ENCODE measurements around the gene HECTD4.

The HECTD4 gene

DNA sequence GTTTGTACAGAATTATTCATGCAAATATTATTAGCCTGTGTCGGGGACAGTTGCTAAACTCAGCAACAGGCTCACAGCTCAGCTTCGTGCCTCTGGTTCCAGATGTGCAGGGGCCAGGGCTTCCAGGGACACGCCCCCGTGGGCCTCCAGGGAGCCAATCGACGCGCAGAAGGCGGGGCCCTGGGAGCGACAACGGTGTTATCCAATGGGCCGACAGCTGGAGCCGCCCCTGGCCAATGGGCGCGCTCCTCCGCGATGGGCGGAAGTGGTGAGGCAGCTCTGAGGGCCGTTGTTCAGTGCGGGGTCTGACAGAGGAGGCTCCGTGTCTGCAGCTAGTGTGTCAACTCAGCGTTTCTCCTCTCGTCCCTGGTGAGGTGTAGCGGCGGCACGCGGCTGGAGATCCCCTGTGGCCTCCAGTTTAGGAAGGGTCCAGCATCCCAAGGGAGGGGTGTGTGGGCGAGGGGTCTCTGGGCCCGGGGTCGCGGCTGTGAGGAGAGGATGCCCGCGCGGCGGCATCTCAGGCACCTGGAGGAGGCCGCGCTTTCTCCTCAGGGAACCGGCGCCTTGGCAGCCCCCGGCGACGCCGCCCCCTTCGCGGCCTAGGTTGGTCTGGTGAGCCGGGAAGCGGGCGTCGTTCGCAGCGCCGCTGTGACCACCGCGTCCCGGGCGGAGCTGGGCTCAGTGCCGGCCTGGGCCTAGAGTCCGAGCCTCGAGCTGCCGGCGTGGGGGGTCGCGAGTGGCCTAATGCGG, 256.8 kb downstream of the HECTD4 start, which contains the start of gene TRAFD1:
Gene TRAFD1 (plus strand): TSS at position 311 of the 750 bp plus-strand sequence. CDS start 4,963 bp downstream, outside the sequence.
- TF ChIP-seq, protein P1, sequence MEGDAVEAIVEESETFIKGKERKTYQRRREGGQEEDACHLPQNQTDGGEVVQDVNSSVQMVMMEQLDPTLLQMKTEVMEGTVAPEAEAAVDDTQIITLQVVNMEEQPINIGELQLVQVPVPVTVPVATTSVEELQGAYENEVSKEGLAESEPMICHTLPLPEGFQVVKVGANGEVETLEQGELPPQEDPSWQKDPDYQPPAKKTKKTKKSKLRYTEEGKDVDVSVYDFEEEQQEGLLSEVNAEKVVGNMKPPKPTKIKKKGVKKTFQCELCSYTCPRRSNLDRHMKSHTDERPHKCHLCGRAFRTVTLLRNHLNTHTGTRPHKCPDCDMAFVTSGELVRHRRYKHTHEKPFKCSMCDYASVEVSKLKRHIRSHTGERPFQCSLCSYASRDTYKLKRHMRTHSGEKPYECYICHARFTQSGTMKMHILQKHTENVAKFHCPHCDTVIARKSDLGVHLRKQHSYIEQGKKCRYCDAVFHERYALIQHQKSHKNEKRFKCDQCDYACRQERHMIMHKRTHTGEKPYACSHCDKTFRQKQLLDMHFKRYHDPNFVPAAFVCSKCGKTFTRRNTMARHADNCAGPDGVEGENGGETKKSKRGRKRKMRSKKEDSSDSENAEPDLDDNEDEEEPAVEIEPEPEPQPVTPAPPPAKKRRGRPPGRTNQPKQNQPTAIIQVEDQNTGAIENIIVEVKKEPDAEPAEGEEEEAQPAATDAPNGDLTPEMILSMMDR (conservative IDR thresholded peaks at IDR 0.05; ENCODE audit: low read depth, low read length) = no peak
- peak; percentile 98 for DNase-seq (ENCODE audit: low read depth)
- H3K4me3 ChIP-seq (ENCODE audit: low read depth, low read length) = peak within 1 kb of the TSS; percentile 98

DNA sequence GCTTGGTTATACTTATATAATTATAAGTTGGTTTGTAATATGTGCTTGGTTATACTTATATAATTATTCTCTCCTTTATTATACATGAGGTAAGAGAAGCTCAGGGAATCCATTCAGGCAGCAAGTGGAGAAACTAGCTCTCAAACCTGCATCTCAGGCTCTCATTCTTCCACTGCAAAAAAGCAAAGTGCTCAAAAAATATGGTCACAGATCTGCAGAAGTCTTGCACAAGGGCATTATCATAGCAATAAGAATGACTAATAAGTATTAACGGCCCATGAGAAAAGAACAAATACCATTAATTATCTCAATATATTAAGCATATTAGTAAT, 257.3 kb downstream of the HECTD4 start:
- TF ChIP-seq, protein P1 (conservative IDR thresholded peaks at IDR 0.05; ENCODE audit: low read depth, low read length) = no peak
- peak overlapping the region; percentile 98 for H3K4me3 ChIP-seq (ENCODE audit: low read depth, low read length)
- no peak for DNase-seq (ENCODE audit: low read depth)

DNA sequence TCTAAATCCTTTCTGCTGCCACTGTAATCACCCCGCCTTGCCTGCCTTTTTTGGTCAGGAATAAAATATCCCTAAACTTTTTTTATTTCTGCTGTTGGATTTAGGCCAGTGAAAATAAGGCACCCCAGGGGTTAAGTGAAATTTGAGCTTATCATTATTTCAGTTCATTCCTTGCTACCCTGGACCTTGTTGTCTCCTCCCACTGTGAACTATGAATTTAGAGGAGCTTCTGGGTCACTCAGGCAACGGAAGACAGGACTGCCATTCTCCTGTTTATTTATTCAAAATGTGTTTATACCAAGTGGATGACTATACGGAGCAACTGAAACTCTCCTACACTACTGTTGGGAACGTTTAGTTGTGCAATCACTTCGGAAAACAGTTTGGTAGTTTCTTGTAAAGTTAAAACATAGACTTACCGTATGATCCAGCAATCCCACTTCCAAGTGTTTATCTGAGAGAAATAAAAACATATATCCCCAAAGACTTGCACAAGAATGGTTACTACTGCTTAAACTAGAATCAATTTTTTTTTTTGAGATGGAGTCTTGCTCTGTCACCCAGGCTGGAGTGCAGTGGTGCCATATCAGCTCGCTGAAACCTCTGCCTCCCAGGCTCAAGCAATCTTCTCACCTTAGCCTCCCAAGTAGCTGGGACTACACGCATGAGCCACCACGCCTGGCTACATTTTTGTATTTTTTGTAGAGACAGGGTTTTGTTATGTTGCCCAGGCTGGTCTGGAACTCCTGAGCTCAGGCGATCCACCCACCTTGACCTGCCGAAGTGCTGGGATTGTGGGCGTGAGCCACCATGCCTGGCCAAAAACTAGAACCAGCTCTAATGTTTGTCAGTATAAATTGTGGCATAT, 259.2 kb downstream of the HECTD4 start:
- TF ChIP-seq, protein P1 (conservative IDR thresholded peaks at IDR 0.05; ENCODE audit: low read depth, low read length) = no peak
- DNase-seq (ENCODE audit: low read depth) = peak; percentile 91
- H3K4me3 ChIP-seq (ENCODE audit: low read depth, low read length) = no peak overlapping the region

DNA sequence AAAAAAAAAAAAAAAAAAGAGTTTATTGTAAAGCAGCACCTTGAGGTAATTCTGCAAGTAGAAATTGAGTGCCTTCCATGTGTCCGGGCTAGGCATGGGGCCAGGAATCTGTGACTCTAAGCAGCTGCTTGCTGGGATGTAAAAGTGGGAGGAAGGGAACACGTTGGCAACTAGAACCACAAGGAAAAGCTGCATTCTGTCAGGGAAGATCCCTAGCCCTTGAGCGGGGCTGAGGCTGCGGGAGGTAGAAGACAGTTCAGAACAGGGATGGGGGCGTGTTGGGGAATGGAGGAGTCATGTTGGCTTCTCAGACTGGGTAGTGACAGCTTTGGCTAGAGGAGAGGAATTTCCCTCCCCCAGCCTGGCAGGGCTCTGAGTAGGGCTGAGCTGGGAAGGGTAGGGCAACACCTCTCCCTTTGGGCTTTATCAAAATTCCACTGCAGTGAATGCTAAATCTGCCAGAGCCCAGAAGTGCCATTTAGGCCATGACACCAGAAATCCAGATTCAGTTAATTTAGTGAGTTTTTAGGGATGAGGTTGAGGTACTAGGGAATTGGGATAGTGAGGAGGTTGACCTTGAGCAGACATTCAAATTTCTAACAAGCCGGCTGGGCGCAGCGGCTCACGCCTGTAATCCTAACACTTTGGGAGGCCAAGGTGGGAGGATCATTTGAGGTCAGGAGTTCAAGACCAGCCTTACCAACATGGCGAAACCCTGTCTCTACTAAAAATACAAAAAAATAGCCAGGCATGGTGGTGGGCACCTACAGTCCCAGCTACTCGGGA, 260.3 kb downstream of the HECTD4 start:
- peak; percentile 77 for DNase-seq (ENCODE audit: low read depth)
- TF ChIP-seq, protein P1 (conservative IDR thresholded peaks at IDR 0.05; ENCODE audit: low read depth, low read length) = no peak
- H3K4me3 ChIP-seq (ENCODE audit: low read depth, low read length) = no peak overlapping the region

DNA sequence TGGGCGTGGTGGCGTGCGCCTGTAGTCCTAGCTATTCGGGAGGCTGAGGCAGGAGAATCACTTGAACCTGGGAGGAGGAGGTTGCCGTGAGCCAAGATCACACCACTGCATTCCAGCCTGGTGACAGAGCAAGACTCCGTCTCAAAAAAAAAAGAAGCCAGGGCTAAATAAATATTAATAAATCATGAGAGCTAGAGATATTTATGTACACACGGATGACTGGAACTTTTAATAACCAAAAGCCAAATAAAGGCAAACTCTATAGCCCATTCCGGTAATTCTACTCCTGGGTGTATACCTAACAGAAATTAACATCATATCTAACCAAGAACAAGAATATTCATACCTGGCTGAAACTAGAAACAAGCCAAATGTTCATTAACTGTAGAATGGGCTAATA, 264.5 kb downstream of the HECTD4 start:
- DNase-seq (ENCODE audit: low read depth) = no peak
- TF ChIP-seq, protein P1 (conservative IDR thresholded peaks at IDR 0.05; ENCODE audit: low read depth, low read length) = no peak
- no peak overlapping the region for H3K4me3 ChIP-seq (ENCODE audit: low read depth, low read length)

DNA sequence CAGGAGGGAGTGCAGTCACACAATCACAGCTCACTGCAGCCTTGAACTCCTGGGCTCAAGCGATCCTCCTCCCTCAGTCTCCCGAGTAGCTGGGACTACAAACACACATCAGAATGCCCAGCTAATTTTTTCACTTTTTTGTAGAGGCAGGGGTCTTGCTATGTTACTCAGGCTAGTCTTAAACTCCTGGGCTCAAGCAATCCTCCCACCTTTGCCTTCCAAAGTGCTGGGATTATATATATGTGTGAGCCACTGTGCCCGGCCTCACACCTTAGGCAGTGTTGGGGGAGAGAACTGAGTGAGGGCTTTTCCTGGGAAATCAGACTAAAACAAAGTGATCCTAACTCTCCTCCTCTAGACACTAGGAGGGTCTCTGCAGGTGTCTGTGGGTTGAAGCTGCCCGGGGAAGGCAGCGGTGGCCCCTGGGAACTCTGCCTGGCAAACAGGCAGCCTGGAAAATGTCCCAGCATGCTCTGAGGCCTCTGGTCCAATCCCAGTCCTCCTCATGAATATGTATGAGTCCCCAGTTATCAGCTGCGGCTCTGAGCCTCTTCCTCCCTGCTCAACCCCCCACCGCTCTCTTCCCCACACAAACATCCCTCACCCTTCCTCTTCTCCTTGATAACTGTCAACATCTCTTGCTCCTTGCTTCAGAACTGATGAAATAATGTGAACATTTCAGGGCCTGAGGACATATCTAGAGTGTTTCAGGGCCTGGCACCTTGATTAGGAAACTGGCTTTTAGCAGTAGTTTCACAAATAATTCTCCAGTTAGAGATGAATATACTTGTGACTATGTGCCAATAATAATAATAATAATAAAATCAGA, 265.8 kb downstream of the HECTD4 start:
- TF ChIP-seq, protein P1 (conservative IDR thresholded peaks at IDR 0.05; ENCODE audit: low read depth, low read length) = no peak
- DNase-seq (ENCODE audit: low read depth) = peak; percentile 90

More for the DNA sequence above, 265.8 kb downstream of the HECTD4 start:
- H3K4me3 ChIP-seq (ENCODE audit: low read depth, low read length) = no peak overlapping the region
